ENCODE data around the gene CCDC34.

CCDC34 gene

DNA sequence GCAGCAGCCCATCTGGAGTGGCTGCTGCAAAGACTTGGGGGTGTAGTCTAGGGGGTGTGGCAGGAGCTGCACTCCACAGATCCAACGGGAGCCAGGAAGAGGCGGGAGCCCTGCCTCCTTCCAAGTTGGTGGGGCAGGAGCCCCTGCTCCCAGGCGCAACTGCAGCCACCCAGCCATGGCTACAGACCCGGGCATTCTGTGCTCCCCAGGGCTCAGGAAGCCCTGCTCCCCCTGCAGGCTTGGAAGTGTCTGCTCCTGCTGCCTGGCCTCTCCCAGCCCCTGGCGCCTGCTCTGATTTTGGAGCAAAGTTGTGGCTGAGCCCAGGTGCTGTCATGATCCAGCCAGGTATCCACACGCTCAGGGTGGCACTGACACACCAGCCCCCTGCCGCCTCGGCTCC, 58.5 kb downstream of the CCDC34 start:
- H3K4me2 ChIP-seq (ENCODE audit: low read length): no peak overlapping the region

DNA sequence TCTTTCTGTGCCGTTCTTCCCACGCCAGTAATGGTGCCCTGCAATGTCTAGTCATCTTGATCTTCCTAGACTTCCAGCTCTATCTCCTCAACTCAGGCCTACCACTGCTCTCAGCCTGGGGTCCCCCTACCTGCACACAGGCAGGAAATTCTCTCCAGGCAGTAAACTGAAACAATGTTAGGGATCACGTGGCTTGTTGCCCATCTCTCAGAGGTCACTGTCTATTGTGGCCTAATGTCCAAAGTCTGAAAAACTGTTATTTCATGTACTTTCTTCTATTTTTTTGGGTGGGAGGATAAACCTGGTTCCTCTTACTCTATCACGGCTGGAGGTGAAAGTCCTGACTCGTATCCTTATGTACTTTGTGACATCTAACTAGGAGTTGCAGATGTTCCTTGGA, 59.1 kb downstream of the CCDC34 start:
- H3K27ac ChIP-seq (ENCODE audit: low read depth, low read length, poor library complexity, severe bottlenecking): no peak overlapping the region

More for the DNA sequence above, 58.5 kb downstream of the CCDC34 start:
- Histone ChIP-seq H3K9ac (ENCODE audit: low read length) (no peak overlapping the region), H4K20me1 (ENCODE audit: insufficient read depth, low read length) (no peaks in the 10 kb centered on the region), H3K9me3 (ENCODE audit: low read length) (no peaks in the 10 kb centered on the region; the same call in 1 of the 2 replicates), H3K79me2 (ENCODE audit: insufficient read depth, low read length) (no peaks in the 10 kb centered on the region), H2AFZ (ENCODE audit: low read length) (no peak overlapping the region), H3K36me3 (ENCODE audit: insufficient read depth, low read length) (no peaks in the 10 kb centered on the region), H3K27ac (ENCODE audit: low read depth, low read length, poor library complexity, severe bottlenecking) (no peak overlapping the region), H3K4me1 (ENCODE audit: insufficient read depth, low read length, severe bottlenecking) (no peaks in the 10 kb centered on the region), H3K9me2 (ENCODE audit: low read depth, low read length) (no peaks in the 10 kb centered on the region), H3K4me3 (ENCODE audit: low read depth, low read length, poor library complexity, severe bottlenecking) (no peak overlapping the region), H3F3A (ENCODE audit: insufficient read depth, low read length) (no peaks in the 10 kb centered on the region), H3K27me3 (ENCODE audit: insufficient read depth, low read length) (no peaks in the 10 kb centered on the region)
- no peak for TF ChIP-seq CTCF (IDR thresholded peaks at IDR 0.05; ENCODE audit: low read length)

DNA sequence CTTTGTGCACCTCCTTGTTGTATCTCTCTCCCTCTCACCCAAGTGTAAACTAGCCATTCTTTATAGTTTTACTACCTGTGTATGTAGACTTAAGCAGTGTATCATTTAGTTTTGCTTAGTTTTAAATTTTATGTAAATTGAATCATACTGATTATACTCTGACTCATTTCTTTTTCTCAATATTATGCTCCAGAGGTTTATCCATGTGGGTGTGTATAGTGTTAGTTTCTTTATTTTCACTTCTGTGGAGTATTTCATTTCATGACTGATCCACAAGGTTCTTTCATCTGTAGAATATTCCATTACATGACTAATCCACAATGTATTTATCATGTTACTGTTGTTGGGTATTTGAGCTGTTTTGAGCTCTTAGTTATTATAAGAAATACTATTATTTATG, 62.0 kb downstream of the CCDC34 start:
- Histone ChIP-seq H3K4me2 (ENCODE audit: low read length) (no peak overlapping the region), H3K79me2 (ENCODE audit: insufficient read depth, low read length) (no peaks in the 10 kb centered on the region), H2AFZ (ENCODE audit: low read length) (no peak overlapping the region), H3K4me1 (ENCODE audit: insufficient read depth, low read length, severe bottlenecking) (no peaks in the 10 kb centered on the region), H3F3A (ENCODE audit: insufficient read depth, low read length) (no peaks in the 10 kb centered on the region), H3K27me3 (ENCODE audit: insufficient read depth, low read length) (no peaks in the 10 kb centered on the region), H3K9ac (ENCODE audit: low read length) (no peak overlapping the region), H3K4me3 (ENCODE audit: low read depth, low read length, poor library complexity, severe bottlenecking) (no peak overlapping the region), H4K20me1 (ENCODE audit: insufficient read depth, low read length) (no peaks in the 10 kb centered on the region), H3K36me3 (ENCODE audit: insufficient read depth, low read length) (no peaks in the 10 kb centered on the region), H3K9me3 (ENCODE audit: low read length) (no peaks in the 10 kb centered on the region; the same call in 1 of the 2 replicates), H3K27ac (ENCODE audit: low read depth, low read length, poor library complexity, severe bottlenecking) (no peak overlapping the region), H3K9me2 (ENCODE audit: low read depth, low read length) (no peaks in the 10 kb centered on the region)
- no peak for TF ChIP-seq CTCF (IDR thresholded peaks at IDR 0.05; ENCODE audit: low read length)

More for the DNA sequence above, 59.1 kb downstream of the CCDC34 start:
- H4K20me1 ChIP-seq (ENCODE audit: insufficient read depth, low read length): no peaks in the 10 kb centered on the region
- no peaks in the 10 kb centered on the region for H3K4me1 ChIP-seq (ENCODE audit: insufficient read depth, low read length, severe bottlenecking)
- H3K9me3 ChIP-seq (ENCODE audit: low read length): no peaks in the 10 kb centered on the region; the same call in 1 of the 2 replicates
- no peak for TF ChIP-seq CTCF (IDR thresholded peaks at IDR 0.05; ENCODE audit: low read length)
- TF ChIP-seq EZH2 (IDR thresholded peaks at IDR 0.05; ENCODE audit: borderline replicate concordance, low read length): no peak
- H3K27me3 ChIP-seq (ENCODE audit: insufficient read depth, low read length): no peaks in the 10 kb centered on the region
- no peaks in the 10 kb centered on the region for H3K36me3 ChIP-seq (ENCODE audit: insufficient read depth, low read length)
- no peaks in the 10 kb centered on the region for H3K9me2 ChIP-seq (ENCODE audit: low read depth, low read length)
- H3K4me3 ChIP-seq (ENCODE audit: low read depth, low read length, poor library complexity, severe bottlenecking): no peak overlapping the region
- H3K9ac ChIP-seq (ENCODE audit: low read length): no peak overlapping the region
- no peak overlapping the region for H2AFZ ChIP-seq (ENCODE audit: low read length)
- no peaks in the 10 kb centered on the region for H3K79me2 ChIP-seq (ENCODE audit: insufficient read depth, low read length)
- H3F3A ChIP-seq (ENCODE audit: insufficient read depth, low read length): no peaks in the 10 kb centered on the region
- H3K4me2 ChIP-seq (ENCODE audit: low read length): no peak overlapping the region

Measured in OCI-LY1 (cell line).